ENCODE results near the gene PCDHA4.
"Not testable (repeated sequence)": the region's sequence is repeated elsewhere in the genome, so short reads cannot be mapped to it uniquely, and the experiment has no call there.

The PCDHA4 gene

DNA sequence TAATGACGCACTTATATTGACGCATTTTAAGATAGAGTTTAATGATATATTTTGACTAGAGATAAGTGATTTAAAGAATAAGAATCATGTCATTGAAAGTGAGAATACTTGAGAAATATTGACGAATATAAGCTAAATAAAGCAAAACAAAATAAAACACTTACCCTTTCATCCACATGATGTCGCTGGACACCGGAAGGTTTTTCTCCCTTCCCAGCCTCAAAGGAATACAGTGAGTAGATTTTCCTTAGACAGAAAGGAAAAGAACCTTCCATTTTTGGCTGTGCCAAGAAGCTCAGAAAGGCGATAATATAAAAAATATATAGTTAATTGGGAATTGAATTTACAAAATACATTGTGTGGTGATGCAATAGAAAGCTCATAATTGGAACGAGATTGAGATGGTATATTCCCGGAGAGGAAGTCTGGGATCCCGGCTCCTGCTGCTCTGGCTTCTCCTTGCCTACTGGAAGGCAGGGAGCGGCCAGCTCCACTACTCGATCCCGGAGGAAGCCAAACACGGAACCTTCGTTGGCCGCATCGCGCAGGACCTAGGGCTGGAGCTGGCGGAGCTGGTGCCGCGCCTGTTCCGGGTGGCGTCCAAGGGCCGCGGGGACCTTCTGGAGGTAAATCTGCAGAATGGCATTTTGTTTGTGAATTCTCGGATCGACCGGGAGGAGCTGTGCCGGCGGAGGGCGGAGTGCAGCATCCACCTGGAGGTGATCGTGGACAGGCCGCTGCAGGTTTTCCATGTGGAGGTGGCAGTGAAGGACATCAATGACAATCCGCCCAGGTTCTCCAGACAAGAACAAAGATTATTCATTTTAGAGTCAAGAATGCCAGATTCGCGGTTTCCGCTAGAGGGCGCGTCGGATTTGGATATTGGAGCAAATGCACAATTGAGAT is 14.8 kb downstream of the PCDHA4 start, which contains the start of gene PCDHA5:
TSS of gene PCDHA5 (plus strand) at position 239 of the 906 bp plus-strand sequence.
- Histone ChIP-seq H3K4me2 (ENCODE audit: low read depth, low read length, poor library complexity, severe bottlenecking) (no peak within 1 kb of the TSS), H3K9ac (ENCODE audit: low read depth, low read length, poor library complexity, severe bottlenecking) (no peak within 1 kb of the TSS)

DNA sequence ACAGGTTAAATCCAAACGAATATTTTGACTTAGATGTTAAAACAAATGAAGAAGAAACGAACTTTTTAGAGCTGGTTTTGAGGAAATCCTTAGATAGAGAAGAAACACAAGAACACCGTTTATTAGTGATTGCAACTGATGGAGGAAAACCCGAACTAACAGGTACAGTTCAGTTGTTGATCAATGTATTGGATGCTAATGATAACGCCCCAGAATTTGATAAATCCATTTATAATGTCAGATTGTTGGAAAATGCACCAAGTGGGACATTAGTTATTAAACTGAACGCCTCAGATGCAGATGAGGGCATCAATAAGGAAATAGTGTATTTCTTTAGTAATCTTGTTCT is 15.4 kb downstream of the PCDHA4 start:
- Histone ChIP-seq H3K9me2 (replicated peaks; ENCODE audit: low read depth, low read length) (no peaks in the 10 kb centered on the region), H3K4me2 (ENCODE audit: low read depth, low read length, poor library complexity, severe bottlenecking) (no peak overlapping the region), H3F3A (ENCODE audit: low read depth) (no peaks in the 10 kb centered on the region), H3K27me3 (ENCODE audit: insufficient read depth, low read length, poor library complexity, severe bottlenecking) (no peaks in the 10 kb centered on the region), H3K9ac (ENCODE audit: low read depth, low read length, poor library complexity, severe bottlenecking) (no peak overlapping the region), H3K4me3 (ENCODE audit: low read length, poor library complexity, severe bottlenecking) (no peak overlapping the region), H3K9me3 (ENCODE audit: insufficient read depth, low read depth, low read length) (no peaks in the 10 kb centered on the region; the same call in 1 of the 2 replicates), H4K20me1 (ENCODE audit: insufficient read depth, low read length, poor library complexity, severe bottlenecking) (no peaks in the 10 kb centered on the region), H3K4me1 (ENCODE audit: insufficient read depth, low read length, poor library complexity, severe bottlenecking) (no peaks in the 10 kb centered on the region), H3K79me2 (ENCODE audit: insufficient read depth, low read length) (no peaks in the 10 kb centered on the region), H2AFZ (ENCODE audit: low read length) (no peak overlapping the region), H3K36me3 (ENCODE audit: insufficient read depth, low read length) (no peaks in the 10 kb centered on the region)
- no peak for TF ChIP-seq CTCF (conservative IDR thresholded peaks at IDR 0.05; ENCODE audit: low read length)
- TF ChIP-seq EZH2phosphoT487 (IDR thresholded peaks at IDR 0.05; ENCODE audit: borderline replicate concordance): no peak

More for the DNA sequence above, 14.8 kb downstream of the PCDHA4 start, which contains the start of gene PCDHA5:
- Histone ChIP-seq H3K9me3 (ENCODE audit: insufficient read depth, low read depth, low read length) (no peaks in the 10 kb centered on the region; the same call in 1 of the 2 replicates), H3K9me2 (replicated peaks; ENCODE audit: low read depth, low read length) (no peaks in the 10 kb centered on the region), H4K20me1 (ENCODE audit: insufficient read depth, low read length, poor library complexity, severe bottlenecking) (no peaks in the 10 kb centered on the region), H3K4me3 (ENCODE audit: low read length, poor library complexity, severe bottlenecking) (no peak within 1 kb of the TSS), H2AFZ (ENCODE audit: low read length) (no peak within 1 kb of the TSS), H3K79me2 (ENCODE audit: insufficient read depth, low read length) (no peaks in the 10 kb centered on the region), H3K4me1 (ENCODE audit: insufficient read depth, low read length, poor library complexity, severe bottlenecking) (no peaks in the 10 kb centered on the region), H3K27me3 (ENCODE audit: insufficient read depth, low read length, poor library complexity, severe bottlenecking) (no peaks in the 10 kb centered on the region), H3F3A (ENCODE audit: low read depth) (no peaks in the 10 kb centered on the region), H3K36me3 (ENCODE audit: insufficient read depth, low read length) (no peaks in the 10 kb centered on the region)
- no peak for TF ChIP-seq CTCF (conservative IDR thresholded peaks at IDR 0.05; ENCODE audit: low read length)
- no peak for TF ChIP-seq EZH2phosphoT487 (IDR thresholded peaks at IDR 0.05; ENCODE audit: borderline replicate concordance)

DNA sequence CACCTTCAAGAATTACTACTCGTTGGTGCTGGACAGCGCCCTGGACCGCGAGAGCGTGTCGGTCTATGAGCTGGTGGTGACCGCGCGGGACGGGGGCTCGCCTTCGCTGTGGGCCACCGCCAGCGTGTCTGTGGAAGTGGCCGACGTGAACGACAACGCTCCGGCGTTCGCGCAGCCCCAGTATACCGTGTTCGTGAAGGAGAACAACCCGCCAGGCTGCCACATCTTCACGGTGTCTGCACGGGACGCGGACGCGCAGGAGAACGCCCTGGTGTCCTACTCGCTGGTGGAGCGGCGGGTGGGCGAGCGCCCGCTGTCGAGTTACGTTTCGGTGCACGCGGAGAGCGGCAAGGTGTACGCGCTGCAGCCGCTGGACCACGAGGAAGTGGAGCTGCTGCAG is 16.1 kb downstream of the PCDHA4 start:
- not testable (repeated sequence) for H3K36me3 ChIP-seq (ENCODE audit: insufficient read depth, low read length); H4K20me1 ChIP-seq (ENCODE audit: insufficient read depth, low read length, poor library complexity, severe bottlenecking); H3K4me2 ChIP-seq (ENCODE audit: low read depth, low read length, poor library complexity, severe bottlenecking); H3K4me3 ChIP-seq (ENCODE audit: low read length, poor library complexity, severe bottlenecking); H3F3A ChIP-seq (ENCODE audit: low read depth); H3K4me1 ChIP-seq (ENCODE audit: insufficient read depth, low read length, poor library complexity, severe bottlenecking); H3K27me3 ChIP-seq (ENCODE audit: insufficient read depth, low read length, poor library complexity, severe bottlenecking); H3K79me2 ChIP-seq (ENCODE audit: insufficient read depth, low read length); H2AFZ ChIP-seq (ENCODE audit: low read length); H3K9ac ChIP-seq (ENCODE audit: low read depth, low read length, poor library complexity, severe bottlenecking); H3K9me3 ChIP-seq (ENCODE audit: insufficient read depth, low read depth, low read length); H3K9me2 ChIP-seq (replicated peaks; ENCODE audit: low read depth, low read length)

Measured in Loucy (cell line).